Fibroblast of lung (primary cell): Measurements from ENCODE around the gene AIM2.

Source experiments
- EZH2 ChIP-seq: IDR thresholded peaks from 2 replicates; pipeline ENCODE4 v1.5.1; 2012; ENCODE audit warnings: low read length, control low read depth, mild to moderate bottlenecking; ENCODE audit errors: missing control alignments
- TF ChIP-seq, protein P1 (sequence below), 2 donors: IDR thresholded peaks in 1 of 2; conservative IDR thresholded peaks in 1 of 2; 1 replicate in 1 of 2; 2 replicates in 1 of 2; pipeline ENCODE4 v1.5.1; 2011 to 2012; ENCODE audit warnings: low read length in 2 of 2, control low read depth in 1 of 2, inconsistent platforms in 1 of 2, low read depth in 1 of 2, mild to moderate bottlenecking in 1 of 2

GRCh38 chr1:159012495-159012894 lies 64.1 kb downstream of the AIM2 start:
- TF ChIP-seq, protein P1, sequence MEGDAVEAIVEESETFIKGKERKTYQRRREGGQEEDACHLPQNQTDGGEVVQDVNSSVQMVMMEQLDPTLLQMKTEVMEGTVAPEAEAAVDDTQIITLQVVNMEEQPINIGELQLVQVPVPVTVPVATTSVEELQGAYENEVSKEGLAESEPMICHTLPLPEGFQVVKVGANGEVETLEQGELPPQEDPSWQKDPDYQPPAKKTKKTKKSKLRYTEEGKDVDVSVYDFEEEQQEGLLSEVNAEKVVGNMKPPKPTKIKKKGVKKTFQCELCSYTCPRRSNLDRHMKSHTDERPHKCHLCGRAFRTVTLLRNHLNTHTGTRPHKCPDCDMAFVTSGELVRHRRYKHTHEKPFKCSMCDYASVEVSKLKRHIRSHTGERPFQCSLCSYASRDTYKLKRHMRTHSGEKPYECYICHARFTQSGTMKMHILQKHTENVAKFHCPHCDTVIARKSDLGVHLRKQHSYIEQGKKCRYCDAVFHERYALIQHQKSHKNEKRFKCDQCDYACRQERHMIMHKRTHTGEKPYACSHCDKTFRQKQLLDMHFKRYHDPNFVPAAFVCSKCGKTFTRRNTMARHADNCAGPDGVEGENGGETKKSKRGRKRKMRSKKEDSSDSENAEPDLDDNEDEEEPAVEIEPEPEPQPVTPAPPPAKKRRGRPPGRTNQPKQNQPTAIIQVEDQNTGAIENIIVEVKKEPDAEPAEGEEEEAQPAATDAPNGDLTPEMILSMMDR (conservative IDR thresholded peaks at IDR 0.05 in 1 of 2, IDR thresholded peaks at IDR 0.05 in 1 of 2; ENCODE audit: low read depth in 1 of 2, low read length in 2 of 2): no peak
- no peak for TF ChIP-seq EZH2
